Activated T-cell treated with anti-CD3 and anti-CD28 coated beads for 48 hours (primary cell): Measurements from ENCODE around the gene TTLL11.
"Not testable (repeated sequence)": the region's sequence is repeated elsewhere in the genome, so short reads cannot be mapped to it uniquely, and the experiment has no call there.

ENCODE experiments used
- DNase-seq: peaks from one replicate; pipeline ENCODE4 v3.0.0-alpha.2; 2020; ENCODE audit warnings: low read depth

TTLL11 gene

DNA sequence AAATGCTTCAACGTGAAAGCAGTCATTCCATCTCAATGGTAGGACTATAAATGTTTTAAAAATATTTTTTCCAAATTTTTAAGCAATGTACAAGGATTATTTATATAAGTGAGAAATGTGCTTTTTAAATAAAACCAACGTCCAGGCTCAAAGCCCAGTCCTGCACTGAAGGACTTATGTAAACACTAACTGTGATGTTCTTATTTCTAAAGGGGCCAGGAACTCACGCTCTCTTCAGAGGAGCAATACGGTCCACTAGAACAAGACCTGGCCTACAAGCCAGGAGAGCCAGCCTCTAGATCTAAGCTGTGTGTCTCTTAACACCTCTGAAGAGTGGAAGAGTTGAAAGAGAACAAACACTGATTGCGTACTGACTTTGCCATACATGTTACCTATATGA lies 12.1 kb downstream of the TTLL11 start:
- DNase-seq = no peak

- no peak for DNase-seq
Observed at GRCh38 chr9:122078557-122078956, 14.6 kb downstream of the TTLL11 start.

DNA sequence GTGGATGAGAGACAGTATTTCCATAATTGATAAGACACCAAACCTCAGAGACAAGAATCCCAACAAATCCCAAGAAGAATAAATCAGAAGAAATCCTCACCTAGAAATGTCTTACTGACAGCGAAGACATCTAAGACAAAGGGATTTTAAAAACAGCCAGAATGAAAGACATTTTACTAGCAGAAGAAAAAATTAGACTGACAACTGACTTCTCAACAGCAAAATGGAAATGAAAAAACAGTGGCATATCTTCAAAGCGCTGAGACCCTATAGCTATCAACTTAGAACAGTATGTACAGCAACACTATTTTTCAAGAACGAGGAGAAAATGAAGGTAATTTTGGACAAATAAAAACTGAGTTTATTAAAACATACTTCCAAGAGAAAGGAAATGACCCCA lies 16.3 kb downstream of the TTLL11 start:
- DNase-seq = no peak

- DNase-seq = no peak
Observed at GRCh38 chr9:122076117-122076516, 17.0 kb downstream of the TTLL11 start.

DNA sequence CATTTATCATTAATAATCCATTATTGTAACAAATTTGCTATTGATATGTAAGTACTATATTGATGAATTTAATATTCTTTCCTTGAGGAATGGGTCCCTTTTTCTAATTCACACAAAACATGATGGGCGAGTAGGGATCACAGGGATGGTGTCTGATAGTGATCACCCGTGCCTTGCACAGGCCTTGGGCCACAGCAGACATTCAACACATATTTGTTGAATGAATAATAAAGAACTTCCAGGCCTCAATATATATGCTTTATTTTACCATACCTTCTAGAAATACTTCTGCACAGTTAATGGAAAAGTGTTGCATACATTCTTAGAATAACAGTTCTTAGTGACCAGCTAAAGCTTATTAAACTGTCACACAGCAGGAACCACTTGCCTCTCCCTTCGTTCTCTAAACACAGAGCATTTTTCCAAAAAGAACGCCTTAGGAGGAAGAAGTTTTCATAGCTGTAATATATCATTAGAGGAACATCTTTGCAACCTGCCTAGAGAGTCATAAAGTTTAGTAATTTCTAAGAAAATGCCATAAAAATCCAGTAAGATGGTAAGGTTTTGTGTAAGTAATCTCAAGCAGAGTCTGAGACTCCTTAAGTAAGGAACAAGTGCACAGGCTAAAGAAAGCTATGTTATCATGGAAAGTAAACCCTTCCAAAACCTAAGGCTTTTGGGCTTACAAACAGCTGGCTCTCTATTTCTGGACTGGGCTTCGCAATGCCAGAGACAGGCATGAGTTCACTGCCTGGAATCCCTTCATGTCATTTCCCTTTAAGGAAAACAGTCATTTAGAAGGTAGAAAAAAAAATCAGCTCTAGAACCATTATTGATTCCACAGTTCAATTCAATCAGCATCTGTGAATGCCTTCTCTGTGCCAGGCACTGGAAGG lies 17.7 kb downstream of the TTLL11 start:
- DNase-seq = no peak

GRCh38 chr9:122071715-122072114 lies 21.4 kb downstream of the TTLL11 start:
- DNase-seq = no peak

- DNase-seq = no peak
Observed at GRCh38 chr9:122070728-122071515, 22.2 kb downstream of the TTLL11 start.

GRCh38 chr9:122066680-122067079 lies 26.4 kb downstream of the TTLL11 start:
- DNase-seq = not testable (repeated sequence)

DNA sequence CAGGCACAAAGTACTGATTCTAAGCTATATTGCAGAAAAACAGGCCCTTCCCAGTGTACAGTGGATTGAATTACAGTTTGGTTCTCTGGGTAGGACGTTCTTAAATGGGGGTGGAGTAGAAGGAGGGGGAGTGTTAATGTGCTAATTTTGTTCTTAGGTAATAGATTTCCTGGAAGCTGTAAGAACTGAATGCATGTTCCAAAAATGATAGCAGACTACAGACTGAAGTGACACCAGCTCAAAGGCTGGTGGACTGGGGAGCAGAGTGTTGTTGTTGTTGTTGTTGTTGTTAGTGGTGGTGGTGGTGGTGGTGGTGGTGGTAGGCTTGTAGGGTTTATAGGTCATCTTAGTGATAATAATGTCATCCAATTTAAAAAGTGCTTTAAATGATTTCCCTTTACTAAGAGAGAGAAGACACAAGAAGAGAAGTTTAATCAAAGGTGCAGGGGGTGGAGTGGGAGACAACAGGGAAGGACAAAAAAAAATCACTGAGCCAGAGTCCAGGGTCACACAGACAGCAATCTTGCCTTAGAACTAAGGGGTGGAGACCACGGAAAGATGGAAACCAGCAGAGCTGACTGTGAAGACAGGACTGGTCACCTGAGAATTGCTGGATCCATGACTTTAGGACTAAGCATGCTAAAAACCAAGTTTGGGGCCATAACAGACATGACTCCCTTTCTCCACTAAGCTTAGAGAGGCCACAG lies 27.0 kb downstream of the TTLL11 start:
- no peak for DNase-seq

- DNase-seq = no peak
Observed at GRCh38 chr9:122060481-122060880, 32.6 kb downstream of the TTLL11 start.

DNA sequence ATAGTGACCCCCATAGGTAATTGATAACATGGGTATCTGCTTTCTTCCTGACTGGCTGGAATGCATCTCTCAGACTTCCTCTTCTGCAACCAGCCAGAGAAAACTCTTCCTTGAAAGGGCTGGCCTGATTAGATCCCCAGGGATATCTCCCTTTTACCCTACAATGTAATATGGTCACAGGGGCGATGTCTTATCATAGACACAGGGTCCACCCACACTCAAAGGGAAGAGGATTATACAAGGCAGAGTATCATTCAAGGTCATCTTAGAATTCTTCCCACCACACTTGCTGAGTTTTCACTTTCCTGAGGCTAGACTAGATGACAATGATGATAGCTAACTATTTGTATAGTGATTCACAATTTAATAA lies 33.2 kb downstream of the TTLL11 start:
- no peak for DNase-seq

DNA sequence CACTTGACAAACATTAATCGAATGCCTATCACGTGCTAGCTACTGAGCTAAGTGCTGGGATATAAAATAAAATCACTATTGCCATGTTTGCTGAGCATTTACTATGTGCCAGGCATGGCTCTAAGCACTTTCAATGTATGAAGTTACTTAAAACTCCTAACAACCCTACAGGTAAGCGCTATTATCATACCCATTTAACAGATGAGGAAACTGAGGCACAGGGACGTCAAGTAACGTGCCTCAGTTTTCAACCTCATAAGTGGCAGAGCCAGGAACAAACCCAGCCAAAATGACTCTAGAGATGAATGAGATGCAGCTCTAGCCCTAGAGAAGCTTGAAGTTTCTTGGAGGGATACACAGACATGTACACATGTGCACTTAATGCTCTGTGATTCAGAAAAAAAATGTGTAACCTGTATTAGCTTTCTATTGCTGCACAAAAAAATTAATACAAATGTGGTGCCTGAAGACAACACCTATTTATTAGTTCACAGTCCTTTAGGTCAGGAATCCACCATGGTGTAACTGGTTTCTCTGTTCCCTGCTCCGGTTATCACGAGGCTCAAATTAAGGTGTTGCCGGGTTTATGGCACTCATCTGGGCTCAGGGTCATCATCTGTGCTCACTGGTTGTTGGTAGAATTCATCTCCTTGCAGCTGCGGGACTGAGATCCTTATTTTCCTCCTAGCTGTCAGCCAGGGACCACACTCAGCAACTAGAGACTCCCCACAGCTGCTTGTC lies 33.7 kb downstream of the TTLL11 start:
- DNase-seq = no peak

DNA sequence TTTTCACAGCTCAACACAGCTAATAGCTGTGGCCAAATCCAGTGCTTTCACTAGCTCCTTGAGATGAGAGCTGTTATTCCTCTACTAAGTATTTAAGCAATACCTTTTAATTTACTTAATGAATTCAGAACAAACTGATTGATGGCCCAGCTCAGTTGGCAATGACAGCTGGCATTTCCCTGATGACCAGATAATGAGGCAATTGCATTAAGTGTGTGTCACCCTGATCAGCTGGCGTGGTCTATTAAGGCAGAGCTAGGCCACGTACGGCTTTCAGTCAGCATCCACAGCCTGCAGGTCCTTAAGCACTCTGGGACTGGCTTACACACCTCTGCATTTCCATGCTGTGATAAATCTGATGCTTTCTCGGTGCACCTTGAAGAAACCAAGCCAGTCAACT lies 34.4 kb downstream of the TTLL11 start:
- DNase-seq = no peak

- DNase-seq = no peak
Observed at GRCh38 chr9:122058051-122058450, 35.1 kb downstream of the TTLL11 start.

DNA sequence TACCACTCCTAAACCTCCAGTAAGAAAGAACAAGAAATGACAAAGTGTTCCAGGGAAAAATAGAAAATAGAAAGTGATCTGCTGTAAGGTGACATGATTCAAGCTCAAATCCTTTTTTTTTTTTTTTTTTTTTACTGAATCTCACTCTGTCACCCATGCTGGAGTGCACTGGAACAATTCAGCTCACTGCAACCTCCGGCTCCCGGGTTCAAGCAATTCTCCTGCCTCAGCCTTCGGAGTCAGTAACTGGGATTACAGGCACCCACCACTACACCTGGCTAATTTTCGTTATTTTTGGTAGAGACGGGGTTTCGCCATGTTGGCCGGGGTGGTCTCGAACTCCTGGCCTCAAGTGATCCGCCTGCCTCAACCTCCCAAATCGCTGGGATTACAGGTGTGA lies 35.9 kb downstream of the TTLL11 start:
- no peak for DNase-seq

DNA sequence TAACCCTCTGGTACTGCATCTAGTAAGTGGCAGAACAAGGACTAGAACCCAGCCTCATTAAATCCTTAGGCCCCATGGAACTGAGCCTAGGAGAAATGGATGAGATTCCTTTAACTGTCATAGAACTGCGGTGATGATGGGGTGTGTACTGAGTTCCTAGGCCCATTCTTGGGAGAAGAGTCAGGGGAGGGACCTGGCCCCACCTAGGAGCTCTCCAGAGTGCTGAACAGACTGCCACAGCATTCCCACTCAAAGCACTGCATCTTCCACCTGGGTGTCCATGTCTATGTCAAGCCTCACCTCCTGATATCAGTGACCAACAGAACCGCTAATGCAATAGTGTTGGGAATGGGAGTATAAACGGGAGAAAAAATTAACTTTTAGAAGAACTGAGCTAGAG lies 36.6 kb downstream of the TTLL11 start:
- no peak for DNase-seq

- no peak for DNase-seq
Observed at GRCh38 chr9:122055701-122056100, 37.4 kb downstream of the TTLL11 start.

DNA sequence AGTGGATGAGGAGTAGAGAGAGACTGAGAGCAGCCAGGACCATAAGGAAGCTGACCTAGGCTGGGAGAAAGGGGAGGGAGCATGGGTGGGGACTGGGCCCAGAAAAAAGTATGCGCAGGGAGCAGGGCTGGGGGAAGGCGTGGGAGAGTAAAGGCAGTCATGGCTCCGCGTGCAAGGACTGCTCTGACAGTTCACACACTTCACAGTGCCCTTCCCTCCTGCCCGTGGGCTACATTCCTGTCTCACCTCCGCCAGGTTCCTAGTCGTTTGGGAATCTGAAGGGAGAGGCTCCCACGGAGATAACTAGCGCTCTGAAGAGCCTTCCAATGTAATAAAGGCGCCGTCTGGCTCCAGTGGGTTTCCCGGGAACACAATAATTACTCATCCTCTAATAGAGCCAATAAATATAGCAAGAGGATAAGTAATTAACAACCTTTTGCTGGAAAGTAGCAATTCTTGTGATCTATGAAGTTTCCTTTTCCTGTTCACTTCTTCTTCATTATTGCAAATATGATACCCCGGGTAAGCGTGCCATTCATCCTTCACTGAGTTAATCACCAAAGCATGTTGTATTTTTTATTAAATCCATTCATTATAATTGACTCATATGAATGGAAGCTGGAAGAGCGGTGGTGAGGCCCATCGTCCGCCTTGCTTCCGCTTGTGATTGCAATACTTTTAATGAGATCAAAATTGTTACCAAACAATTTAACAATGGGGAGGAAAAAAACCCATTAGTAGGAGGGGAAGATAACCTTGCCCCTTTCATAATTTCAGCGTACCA lies 39.3 kb downstream of the TTLL11 start:
- no peak for DNase-seq

DNA sequence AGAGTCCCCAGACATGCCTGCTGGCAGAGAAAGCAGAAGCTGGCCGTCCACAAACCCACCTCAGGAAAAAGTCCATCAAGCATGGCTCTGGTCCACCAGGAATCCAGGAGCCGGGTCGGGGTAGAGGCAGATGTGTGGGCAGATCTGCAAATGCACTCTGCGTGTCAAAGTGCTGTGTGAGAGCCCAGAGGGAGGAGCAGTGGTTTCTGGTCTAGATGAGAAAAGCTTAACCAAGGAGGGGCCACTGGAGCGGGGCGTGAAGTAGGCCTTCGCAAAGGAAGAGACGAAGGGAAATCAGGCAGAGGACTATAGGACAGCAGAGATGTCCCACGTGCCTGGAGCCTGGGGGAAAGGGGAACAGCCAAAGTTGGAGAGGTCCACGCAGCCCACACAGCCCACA lies 40.0 kb downstream of the TTLL11 start:
- no peak for DNase-seq

- peak; percentile 57 for DNase-seq
Observed at GRCh38 chr9:122051351-122052321, 41.5 kb downstream of the TTLL11 start.
